Subcutaneous adipose tissue (tissue), 4 donors: ENCODE results near the gene GNS. TPM values are rescaled to one million over a fixed set of nuclear protein-coding genes. Genes with fewer than 3 reads are reported as not detected.

Experiments used
- CTCF ChIP-seq: fragments of 450-650 bp; IDR thresholded peaks from one replicate; pipeline ENCODE4 v1.5.1; 2016; ENCODE audit warnings: low read depth, mild to moderate bottlenecking, control low read depth, antibody characterized with exemption, moderate library complexity
- total RNA-seq, 4 donors: library from RNA; depleted of rRNA; stranded (reverse); fragments of >200 nt; gene quantifications; one replicate each; pipeline ENCODE4 v1.1.0, GENCODE V29; 2016

Gene GNS
- total RNA-seq, 4 donors from 2014 or later, result 143 to 384 (median 184) TPM

- TF ChIP-seq CTCF, result no peak
These were observed 7.2 kb downstream of the GNS start for GRCh38 chr12:64752032-64752431.

DNA sequence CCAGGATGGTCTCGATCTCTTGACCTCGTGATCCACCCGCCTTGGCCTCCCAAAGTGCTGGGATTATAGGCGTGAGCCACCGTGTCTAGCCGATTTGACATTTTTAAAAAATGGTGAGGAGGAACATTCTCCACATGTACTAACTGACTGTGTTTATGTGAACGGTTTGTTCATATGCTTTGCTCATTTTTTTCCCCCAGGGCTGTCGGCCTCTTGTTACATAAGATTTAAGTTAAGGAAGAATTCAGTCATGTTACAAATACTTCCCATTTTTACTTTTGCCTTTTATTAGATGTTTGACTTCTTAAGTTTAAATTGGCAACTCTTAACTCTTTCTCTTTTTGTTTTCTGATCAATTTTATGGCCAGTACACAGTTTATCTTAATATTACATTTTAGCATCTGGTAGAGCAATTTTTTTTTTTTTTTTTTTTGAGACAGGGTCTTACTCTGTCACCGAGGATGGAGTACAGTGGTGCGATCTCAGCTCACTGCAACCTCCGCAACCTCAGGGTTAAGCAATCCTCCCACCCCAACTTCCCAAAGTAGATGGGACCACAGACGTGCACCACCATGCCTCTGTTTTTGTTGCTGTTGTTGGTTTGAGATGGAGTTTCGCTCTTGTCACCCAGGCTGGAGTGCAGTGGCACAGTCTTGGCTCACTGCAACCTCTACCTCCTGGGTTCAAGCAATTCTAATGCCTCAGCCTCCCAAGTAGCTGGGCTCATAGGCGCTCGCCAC lies 9.6 kb downstream of the GNS start:
- TF ChIP-seq CTCF, result no peak

- TF ChIP-seq CTCF, result no peak
These were observed 11.5 kb downstream of the GNS start for GRCh38 chr12:64747695-64748094.

- TF ChIP-seq CTCF, result no peak
These were observed 12.5 kb downstream of the GNS start for GRCh38 chr12:64746663-64747062.

GRCh38 chr12:64745980-64746379 lies 13.2 kb downstream of the GNS start:
- no peak for TF ChIP-seq CTCF

- TF ChIP-seq CTCF, result no peak
These were observed 13.9 kb downstream of the GNS start for GRCh38 chr12:64745259-64745807.

DNA sequence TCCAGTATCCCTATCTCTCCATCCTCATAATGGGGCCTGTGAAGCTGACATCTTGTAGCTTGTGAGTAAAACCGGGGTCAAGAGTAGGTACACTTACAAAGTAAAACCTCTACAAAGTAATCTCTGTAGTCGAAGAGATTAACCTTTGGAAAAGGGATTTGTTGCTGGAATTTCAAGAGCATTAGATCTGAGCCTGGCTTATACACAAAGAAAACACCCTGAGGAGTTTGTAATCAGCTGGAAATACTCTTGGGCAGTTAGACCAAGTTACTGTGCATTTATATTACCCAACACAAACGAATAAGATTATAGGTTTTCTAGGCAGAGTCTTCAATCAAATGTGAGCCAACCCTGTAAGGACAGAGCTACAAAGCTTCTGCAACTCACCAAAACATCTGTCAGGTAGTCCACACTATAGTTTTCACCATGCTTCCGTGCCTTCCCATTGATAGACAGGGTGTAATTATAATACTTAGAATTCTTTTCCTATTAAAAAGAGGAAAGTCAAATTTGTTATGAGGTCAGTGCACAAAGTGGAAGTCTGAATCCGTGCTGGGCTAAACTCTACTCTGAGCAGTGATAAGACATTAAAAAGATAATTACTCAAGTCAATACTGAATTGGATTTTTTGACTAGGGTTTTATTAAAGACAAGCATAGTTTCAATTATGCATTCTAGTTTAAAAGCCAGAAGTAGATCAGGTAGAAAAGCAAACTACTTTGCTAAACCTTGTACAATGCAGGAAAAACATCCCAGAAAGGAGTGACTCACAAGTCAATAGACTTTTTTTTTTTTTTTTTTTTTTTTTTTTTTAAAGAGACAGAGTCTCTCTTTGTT lies 14.6 kb downstream of the GNS start:
- no peak for TF ChIP-seq CTCF
